ENCODE measurements around the gene NAGS. TPM values are rescaled to one million over a fixed set of nuclear protein-coding genes. Genes with fewer than 3 reads are reported as not detected.

NAGS gene
- total RNA-seq, 4 donors from 2014 or later, result 0.94 to 1.5 (median 1.3) TPM; not detected in 1

DNA sequence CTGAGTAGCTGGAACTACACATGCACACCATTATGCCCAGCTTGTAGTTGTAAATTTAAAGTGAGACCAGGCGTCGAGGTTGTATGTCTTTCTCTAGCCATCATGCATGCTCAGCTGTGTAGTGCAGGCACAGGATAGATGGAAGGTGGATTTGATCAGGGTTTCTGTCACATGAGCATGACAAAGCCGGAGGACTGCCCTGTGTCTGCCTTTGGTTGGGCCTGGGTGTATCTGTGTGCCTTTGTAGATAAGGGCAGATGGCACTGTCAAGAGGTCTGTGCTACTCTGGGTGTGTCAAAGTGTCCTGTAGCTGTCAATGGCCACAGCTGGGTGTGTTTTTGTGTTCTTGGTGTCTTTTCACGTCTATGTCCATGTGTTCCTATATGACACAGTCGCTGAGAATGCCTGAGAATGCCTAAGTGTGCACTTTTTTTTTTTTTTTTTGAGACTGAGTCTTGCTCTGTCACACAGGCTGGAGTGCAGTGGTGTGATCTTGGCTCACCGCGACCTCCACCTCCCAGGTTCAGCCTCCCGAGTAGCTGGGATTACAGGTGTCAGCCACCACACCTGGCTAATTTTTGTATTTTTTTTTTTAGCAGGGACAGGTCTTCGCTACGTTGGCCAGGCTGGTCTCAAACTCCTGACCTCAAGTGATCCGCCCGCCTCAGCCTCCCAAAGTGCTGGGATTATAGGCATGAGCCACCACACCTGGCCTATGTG lies 4.1 kb upstream of the NAGS start:
- TF ChIP-seq, protein P1, sequence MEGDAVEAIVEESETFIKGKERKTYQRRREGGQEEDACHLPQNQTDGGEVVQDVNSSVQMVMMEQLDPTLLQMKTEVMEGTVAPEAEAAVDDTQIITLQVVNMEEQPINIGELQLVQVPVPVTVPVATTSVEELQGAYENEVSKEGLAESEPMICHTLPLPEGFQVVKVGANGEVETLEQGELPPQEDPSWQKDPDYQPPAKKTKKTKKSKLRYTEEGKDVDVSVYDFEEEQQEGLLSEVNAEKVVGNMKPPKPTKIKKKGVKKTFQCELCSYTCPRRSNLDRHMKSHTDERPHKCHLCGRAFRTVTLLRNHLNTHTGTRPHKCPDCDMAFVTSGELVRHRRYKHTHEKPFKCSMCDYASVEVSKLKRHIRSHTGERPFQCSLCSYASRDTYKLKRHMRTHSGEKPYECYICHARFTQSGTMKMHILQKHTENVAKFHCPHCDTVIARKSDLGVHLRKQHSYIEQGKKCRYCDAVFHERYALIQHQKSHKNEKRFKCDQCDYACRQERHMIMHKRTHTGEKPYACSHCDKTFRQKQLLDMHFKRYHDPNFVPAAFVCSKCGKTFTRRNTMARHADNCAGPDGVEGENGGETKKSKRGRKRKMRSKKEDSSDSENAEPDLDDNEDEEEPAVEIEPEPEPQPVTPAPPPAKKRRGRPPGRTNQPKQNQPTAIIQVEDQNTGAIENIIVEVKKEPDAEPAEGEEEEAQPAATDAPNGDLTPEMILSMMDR (IDR thresholded peaks at IDR 0.05; ENCODE audit: low read depth), result no peak

DNA sequence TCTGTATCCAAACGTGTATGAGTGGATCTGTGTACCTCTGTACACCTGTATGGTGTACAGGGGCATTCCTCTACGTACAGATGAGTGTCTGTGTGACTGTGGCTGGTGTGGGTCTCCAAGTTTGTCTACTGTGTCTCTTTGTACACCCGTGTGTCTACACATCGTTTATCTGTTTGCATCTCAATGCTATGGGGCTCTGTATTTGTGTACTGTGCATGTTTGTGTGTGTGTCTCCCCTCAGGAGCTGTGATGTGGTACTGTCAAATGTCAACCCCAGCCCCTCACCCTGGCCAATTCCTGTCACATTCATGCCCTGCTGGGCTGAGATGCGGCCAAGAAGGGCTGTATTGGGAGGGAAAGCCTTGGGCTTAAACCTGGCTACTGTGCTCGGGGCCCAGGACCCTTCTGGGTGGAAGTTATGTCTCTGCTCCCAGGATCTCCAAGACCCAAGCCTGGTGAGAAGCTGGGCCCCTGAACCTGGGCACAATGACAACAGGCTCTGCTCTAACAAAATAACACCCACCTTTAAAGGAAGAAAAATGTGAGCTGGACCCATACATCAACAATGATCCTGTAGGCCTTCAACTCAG lies 3.5 kb upstream of the NAGS start:
- TF ChIP-seq, protein P1 (IDR thresholded peaks at IDR 0.05; ENCODE audit: low read depth), result no peak

DNA sequence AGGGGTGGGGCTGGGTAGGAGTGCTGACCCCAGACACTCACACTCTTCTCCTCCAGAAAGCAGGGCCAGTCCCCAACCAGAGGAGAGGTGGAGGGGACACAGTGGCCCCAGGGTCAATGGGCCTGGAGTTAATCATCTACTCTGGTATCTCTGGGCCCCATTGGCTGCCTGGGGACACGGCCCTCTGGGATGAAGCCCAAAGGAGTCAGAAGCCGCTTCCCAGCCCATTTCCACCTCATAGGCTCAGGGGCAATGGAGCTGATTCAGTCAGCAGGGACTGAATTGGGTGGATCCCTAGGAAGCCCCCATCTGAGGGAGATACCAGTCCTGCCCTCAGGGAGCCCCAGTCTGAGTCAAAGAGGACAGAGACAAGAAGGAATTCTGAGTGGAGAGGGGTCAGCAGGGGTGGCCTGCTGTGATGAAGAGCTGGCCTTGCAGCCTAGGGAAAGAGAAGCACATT lies 2.9 kb upstream of the NAGS start:
- TF ChIP-seq, protein P1 (IDR thresholded peaks at IDR 0.05; ENCODE audit: low read depth), result no peak

DNA sequence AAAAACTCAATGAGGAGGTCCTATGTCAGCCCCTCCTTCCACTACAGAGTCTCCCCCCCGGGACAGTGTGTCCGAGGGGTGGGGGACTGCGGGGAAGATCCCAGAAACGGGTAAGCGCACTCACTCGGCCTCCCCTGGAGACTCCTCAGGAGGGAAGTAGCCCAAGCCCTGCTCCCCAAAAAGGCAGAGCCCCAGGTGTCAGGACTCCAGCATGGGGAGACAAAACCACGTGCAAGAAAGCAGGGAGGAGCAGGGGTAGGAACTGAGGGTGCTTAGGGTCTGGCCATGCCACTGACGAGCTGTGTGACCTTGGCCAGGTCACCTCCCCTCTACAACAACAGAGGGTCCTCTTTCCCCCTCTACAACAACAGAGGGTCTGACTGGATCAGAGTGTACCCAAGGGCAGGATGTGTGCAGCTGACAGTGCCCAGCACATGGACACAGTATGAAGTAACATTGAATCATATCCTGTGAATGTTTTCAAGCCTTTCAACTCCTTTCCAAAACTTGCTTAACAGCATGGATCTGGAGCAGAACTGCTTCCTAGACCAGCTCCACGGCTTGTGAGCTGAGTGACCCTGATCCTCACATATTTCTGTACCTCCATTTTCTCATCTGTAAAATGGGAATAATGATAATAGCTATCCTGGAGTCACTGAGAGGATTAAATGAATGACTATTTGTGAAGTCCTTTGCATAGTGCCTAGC lies 2.1 kb upstream of the NAGS start:
- TF ChIP-seq, protein P1 (IDR thresholded peaks at IDR 0.05; ENCODE audit: low read depth), result no peak

DNA sequence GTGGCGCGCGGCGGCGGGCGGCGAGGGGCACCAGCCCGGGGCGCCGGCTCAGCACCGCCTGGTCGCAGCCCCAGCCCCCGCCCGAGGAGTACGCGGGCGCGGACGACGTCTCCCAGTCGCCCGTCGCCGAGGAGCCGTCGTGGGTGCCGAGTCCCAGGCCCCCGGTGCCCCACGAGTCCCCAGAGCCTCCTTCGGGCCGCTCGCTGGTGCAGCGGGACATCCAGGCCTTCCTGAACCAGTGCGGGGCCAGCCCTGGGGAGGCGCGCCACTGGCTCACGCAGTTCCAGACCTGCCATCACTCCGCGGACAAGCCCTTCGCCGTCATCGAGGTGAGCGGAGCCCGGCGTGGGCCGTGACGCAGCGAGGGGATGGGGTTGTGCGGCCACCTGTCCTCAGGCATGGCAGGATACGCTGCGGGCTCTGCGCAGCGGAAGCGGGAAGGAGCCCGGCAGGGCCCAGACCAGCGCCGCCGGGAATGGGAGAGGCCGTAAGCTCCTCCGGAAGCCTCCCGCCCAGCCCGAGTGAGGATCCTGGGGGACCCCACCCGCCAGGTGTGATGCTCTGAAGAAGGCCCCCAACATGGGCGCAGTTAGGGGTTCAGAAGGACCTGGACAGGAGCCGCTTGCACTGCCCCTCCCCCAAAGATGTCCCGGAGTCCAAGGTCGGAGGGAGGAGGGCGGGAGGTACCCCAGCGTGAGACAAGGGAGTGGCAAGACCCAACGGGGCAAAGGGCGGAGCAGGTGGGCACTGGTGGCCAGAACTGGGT lies 522 bp downstream of the NAGS start:
- TF ChIP-seq, protein P1 (IDR thresholded peaks at IDR 0.05; ENCODE audit: low read depth), result no peak

DNA sequence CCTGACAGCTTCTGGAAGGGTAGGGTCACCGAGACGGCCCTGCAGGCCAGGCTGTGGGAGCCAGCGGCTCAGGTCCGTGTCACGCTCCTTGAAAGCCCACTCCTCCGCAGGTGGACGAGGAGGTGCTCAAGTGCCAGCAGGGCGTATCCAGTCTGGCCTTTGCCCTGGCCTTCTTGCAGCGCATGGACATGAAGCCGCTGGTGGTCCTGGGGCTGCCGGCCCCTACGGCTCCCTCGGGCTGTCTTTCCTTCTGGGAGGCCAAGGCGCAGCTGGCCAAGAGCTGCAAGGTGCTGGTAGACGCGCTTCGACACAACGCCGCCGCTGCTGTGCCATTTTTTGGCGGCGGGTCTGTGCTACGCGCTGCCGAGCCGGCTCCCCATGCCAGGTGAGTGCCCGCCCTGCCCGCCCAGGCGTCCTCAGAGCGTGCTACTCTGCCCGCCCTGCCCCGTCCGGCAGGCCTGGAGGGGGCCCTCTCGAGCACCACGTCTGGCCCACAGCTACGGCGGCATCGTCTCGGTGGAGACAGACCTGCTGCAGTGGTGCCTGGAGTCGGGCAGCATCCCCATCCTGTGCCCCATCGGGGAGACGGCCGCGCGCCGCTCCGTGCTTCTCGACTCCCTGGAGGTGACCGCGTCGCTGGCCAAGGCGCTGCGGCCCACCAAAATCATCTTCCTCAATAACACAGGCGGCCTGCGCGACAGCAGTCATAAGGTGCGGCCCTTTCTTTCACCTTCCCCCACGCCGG lies 1.3 kb downstream of the NAGS start:
- TF ChIP-seq, protein P1 (IDR thresholded peaks at IDR 0.05; ENCODE audit: low read depth), result no peak
